IPS DF 4.7 (cell line): ENCODE measurements around the gene CYB5B.
"Not testable (repeated sequence)": the region's sequence is repeated elsewhere in the genome, so short reads cannot be mapped to it uniquely, and the experiment has no call there.

Source experiments
- DNase-seq: peaks from one replicate; pipeline ENCODE4 v3.0.0-alpha.2; 2013; ENCODE audit warnings: low spot score; ENCODE audit errors: extremely low read depth

Gene CYB5B

DNA sequence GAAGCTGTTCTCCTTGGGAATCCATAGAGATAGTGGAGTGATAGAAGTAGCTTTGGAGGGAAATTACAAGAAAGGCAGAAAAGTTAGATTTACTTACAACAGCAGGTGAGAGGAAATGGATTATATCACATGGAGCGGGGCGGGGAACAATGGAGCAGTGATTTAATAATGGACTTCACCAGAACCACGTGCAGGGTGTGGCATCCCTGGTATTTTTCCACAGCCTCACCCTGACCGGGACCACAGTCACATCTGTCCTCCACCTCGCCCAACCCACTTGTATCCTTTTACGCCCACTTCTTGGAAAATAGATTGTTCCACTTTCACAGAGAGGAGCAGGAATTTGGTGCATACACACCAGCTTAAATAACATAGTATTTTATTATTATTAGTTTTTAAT, 15.9 kb upstream of the CYB5B start:
- DNase-seq: no peak

DNA sequence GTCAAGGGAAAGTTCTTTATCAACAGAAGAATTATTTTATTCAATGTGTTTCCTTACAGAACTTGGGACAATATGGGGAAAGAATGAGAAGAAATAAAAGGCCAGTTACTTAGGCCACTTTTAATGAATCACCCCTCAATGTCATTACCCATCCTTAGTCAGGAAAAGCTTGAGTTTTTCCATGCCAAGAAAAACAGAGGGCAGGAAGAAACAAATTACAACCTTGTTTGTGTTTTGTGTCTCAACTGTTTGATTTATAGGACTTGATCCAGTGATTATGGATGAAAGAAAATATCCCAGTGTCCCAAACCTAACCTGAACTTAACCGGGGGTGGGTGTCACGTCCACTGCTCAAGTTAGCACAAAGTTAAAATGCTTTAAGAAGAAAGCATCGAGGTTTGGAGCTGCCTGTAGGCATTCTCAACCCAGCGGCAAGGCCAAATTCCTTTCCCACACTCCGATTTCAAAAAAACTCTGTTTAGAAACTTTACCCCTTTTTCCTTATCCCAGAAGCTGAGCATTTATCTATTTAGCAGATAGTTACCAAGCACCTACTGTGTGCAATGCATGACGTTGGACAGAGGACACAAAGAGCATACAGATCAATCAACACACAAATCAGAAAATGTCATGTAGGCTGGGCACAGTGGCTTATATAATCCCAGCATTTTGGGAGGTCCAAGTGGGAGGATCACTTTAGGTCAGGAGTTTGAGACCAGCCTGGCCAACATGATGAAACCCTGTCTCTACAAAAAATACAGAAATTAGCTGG, 14.0 kb upstream of the CYB5B start:
- DNase-seq: no peak

GRCh38 chr16:69411064-69411985, 13.1 kb upstream of the CYB5B start:
- no peak for DNase-seq

DNA sequence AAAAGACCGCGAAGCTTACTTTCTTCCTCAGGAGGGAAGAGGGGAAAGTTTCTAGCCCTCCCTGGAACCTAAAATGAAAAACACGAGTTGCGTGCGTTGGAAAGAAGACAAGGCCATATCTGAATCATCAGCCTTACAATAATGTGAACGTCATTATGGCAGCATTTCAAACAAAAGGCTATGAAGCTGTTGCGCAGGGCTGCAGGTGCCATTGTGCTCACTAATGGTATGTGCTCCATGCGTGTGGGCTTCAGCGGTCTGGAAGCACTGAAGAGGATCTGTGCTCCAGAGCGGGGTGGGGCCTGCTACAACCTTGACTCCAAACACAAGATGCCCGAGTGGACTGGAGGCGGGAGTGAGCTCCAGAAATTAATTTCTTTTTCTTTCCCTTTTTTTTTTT, 12.1 kb upstream of the CYB5B start:
- DNase-seq: no peak

DNA sequence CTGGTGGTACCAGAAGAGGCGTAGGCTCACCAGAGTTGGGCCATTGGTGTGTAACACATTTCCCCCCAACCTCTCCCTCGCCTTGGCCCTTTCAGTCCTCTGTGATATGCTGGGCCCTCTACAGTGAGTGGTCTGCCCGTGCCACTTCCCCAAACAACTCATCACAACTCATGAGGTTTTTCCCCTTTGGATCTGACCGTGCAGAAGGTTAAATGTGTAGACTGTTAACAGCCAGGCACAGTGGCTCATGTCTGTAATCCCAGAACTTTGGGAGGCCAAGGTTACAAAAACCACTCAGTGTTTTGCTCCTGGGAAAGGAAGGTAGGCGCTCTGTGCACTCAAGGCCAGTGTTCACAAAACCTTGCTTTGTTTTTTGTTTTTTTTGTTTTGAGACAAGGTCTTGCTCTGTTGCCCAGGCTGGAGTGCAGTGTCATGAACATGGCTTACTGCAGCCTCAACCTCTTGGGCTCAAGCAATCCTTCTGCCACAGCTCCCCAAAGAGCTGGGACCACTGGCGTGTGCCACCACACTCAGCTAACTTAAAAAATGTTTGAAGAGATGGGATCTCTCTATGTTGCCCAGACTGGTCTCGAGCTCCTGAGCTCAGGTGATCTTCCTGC, 11.3 kb upstream of the CYB5B start:
- DNase-seq: no peak

DNA sequence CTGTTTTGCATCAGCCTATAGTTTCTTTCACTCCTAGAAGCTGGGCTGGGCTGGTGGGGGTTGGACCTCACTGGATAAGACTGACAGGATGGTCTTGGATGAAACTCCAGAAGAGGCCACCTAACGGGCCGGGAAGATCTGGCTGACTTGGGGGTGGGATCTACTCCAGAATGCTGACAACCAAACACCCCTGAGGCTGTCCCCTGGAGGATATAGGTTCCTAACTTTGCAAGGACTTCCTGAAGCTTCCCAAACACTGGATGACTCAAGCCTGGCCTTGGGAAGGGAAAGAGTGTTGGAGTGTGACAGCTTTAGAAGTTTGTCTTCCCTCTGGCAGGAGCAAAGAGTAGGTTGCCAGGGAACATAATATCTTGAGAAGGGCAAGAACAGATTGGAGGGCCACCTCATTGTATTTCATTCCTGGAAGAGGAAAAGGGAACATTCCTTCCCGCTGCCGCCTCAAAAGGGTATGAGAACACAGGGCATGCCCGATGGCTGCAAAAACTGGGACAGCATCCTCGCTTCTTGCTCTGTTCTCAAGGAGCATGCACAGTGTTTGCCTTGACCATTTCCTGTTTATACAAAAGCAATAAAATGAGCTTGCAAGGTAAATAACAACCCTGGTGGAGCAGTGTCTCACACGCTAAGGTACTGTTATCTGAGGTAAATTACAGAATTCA, 6.8 kb upstream of the CYB5B start:
- DNase-seq: no peak

GRCh38 chr16:69419956-69420355, 4.5 kb upstream of the CYB5B start:
- DNase-seq: no peak

GRCh38 chr16:69423189-69423588, 1.2 kb upstream of the CYB5B start:
- no peak for DNase-seq

- no peak for DNase-seq
Measured at GRCh38 chr16:69424935-69425784, 741 bp downstream of the CYB5B start.

- no peak for DNase-seq
Measured at GRCh38 chr16:69428652-69429051, 4.2 kb downstream of the CYB5B start.

GRCh38 chr16:69429058-69429640, 4.7 kb downstream of the CYB5B start:
- not testable (repeated sequence) for DNase-seq

DNA sequence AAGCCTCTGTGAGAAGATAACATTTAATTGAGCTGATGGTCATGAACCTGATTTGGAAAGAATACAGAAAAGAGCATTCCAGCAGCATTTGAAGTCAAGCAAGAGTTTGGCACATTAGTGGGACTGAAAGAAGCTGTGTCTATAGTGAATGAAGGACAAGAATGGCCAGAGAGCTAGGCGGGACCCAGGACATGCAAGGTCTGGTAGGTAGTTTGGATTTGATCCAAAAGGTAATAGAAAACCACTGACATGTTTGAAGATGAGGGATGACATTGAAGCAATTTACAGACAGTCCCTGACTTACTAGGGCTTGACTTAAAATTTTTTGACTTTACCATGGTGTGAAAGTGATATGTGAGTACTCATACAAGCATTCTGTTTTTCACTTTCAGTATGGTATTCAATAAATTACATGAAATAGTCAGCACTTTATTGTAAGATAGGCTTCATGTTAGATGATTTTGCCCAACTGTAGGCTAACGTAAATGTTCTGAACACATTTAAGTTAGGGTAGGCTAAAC, 7.6 kb downstream of the CYB5B start:
- no peak for DNase-seq

DNA sequence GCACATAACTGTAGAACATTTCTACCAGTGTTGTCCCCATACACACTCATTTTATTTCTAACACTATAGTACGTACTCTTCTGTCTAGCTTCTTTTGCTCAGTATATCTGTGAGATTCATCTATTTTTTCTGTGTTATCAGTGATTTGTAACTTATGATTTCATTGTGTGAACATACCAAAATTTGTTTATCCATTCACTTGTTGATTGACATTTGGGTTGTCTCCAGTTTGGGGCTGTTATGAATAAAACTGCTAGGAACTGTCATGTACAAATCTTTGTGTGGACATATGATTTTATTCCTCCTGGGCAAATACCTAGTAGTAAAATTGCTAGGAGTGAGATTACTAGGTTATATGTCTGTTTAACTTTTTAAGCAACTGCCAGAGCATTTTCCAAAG, 9.6 kb downstream of the CYB5B start:
- DNase-seq: no peak

DNA sequence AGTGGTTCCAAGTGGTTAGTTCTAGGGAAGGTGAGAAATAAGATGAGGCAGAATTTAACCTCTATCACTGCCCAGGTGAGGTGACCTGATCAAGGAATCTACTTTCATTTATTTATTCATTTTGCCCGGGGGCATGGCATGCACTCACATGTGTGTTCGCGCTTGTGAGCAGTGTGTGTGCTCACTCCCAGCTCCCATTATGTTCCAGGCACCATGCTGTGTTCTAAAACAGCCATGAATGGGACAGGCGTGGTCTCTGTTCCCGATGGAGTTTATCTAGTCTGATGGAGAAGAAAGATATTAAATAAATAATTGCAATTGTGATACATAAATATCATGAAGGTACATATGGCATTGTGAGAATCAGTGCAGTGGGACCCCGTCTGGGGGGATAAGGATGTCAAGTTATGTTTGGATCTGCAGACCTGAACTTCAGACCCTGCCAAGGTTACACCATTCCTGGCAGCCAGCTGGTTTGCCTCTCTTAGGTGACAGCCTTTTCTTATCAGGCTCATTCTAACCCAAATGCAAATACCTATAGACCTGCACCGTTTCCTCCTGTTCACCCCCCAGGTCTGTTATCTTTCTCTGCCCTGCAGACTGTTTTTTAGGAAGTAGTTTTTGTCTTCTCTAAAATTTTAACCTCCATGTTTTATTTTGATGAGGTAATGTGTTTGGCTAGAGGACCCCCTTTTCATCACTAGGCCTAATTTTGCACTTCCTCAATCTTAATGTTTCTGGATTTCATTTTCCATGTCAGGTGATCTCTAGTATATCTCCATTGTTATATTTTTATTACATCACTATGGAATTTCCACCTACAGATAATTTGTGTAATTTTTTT, 11.8 kb downstream of the CYB5B start:
- no peak for DNase-seq

DNA sequence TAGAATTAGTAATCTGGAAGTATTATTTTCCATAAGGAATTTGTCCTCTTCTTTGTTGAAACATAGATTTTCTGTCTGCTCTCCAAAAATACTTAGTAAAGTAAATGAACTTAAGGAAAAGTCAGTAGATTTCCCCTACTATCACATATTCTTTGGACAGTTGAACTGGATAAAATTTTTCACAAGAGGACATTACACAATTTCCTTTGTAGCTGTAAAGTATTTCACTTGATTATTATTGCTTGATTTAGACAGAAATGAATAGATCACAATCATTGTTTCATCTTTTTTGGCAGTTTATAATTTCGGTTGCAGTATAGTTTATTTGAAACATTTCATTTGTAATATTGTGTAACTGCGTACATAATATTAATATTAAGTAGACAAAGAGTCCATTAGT, 12.5 kb downstream of the CYB5B start:
- no peak for DNase-seq

DNA sequence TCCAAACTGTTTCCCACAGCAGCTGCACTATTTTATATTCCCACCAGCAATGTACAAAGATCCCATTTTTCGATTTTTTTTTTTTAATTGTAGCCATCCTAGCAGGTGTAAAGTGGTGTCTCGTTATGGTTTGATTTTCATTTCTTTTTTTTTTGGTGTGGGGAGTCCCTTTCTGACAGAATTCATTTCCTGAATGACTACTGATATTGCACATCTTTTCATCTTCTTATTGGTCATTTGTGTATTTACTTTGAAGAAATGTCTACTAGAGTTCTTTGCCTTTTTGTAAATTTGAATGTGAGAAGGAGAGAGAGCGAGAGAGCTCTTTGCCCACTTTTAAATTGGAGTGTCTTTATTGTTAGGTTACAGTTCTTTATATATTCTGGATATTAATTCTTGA, 14.0 kb downstream of the CYB5B start:
- DNase-seq: no peak

GRCh38 chr16:69440250-69440649, 15.8 kb downstream of the CYB5B start:
- no peak for DNase-seq

DNA sequence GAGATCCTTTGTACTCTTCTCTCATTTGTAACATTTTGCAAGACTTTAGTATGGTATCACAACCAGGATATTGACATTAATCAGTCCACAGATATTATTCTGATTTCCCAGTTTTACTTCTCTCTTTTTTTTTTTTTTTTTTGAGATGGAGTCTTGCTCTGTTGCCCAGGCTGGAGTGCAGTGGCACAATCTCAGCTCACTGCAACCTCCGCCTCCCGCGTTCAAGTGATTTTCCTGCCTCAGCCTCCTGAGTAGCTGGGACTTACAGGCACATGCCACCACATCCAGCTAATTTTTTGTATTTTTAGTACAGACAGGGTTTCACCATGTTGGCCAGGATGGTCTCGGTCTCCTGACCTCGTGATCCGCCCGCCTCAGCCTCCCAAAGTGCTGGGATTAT, 16.6 kb downstream of the CYB5B start:
- not testable (repeated sequence) for DNase-seq
